ENCODE measurements around the gene WDR93. TPM values are rescaled to one million over a fixed set of nuclear protein-coding genes. Genes with fewer than 3 reads are reported as not detected.

Gene WDR93
- polyA plus RNA-seq, 3 donors: not detected

- Histone ChIP-seq H3K79me2 (ENCODE audit: insufficient read depth, low read length) (no peaks in the 10 kb centered on the region), H2AFZ (ENCODE audit: insufficient read depth, low read depth, low read length, poor library complexity, severe bottlenecking) (no peak within 1 kb of the TSS), H3K36me3 (replicated peaks in 1 of 2; ENCODE audit: control insufficient read depth in 1 of 2, insufficient read depth in 2 of 2, low read length in 2 of 2) (no peaks in the 10 kb centered on the region), H3K27me3 (ENCODE audit: control insufficient read depth in 2 of 2, insufficient read depth in 2 of 2, low read length in 2 of 2) (no peaks in the 10 kb centered on the region), H4K20me1 (ENCODE audit: insufficient read depth, low read length) (no peaks in the 10 kb centered on the region), H3K4me2 (replicated peaks; ENCODE audit: extremely low read depth, low read length, poor library complexity, severe bottlenecking) (no peak within 1 kb of the TSS), H3K4me1 (ENCODE audit: control insufficient read depth in 1 of 2, insufficient read depth in 2 of 2, low read length in 2 of 2) (no peaks in the 10 kb centered on the region), H3K4me3 (replicated peaks in 1 of 3; ENCODE audit: low read depth in 2 of 3, low read length in 3 of 3) (no peak within 1 kb of the TSS), H3K9ac (ENCODE audit: insufficient read depth, low read length, poor library complexity, severe bottlenecking) (no peak within 1 kb of the TSS), H3K9me3 (replicated peaks in 1 of 2; ENCODE audit: control insufficient read depth in 1 of 2, insufficient read depth in 1 of 2, low read length in 2 of 2) (no peaks in the 10 kb centered on the region), H3K27ac (ENCODE audit: low read depth in 1 of 2, low read length in 2 of 2) (no peak within 1 kb of the TSS)
- peaks cover 2% of the 10 kb centered on the region in 3 donors for H3K27me3 Mint-ChIP-seq (ENCODE audit: low read depth in 3 of 3)
- no peak for TF ChIP-seq CTCF (IDR thresholded peaks at IDR 0.05)
- no peak for DNase-seq
- intact Hi-C loops (cut with micrococcal nuclease): no loop called here
- H3K4me1 Mint-ChIP-seq: no peaks in the 10 kb centered on the region
- peaks cover 0 to 6% of the 10 kb centered on the region in 2 donors for H3K36me3 Mint-ChIP-seq
- H3K4me3 Mint-ChIP-seq: peak within 1 kb of the TSS in 1 of 2 donors; percentile 28
- no peak within 1 kb of the TSS for H3K27ac Mint-ChIP-seq
- 92% methylated on average over 2 of the region's 2 CpGs for WGBS (ENCODE audit: insufficient coverage)
- no peaks in the 10 kb centered on the region for H3K9me3 Mint-ChIP-seq
These were observed 11.4 kb upstream of the WDR93 start, which contains the start of gene PLIN1 for GRCh38 chr15:89679212-89679611. PLIN1 (minus strand) TSS chr15:89679367; CDS start chr15:89677489, 1,878 bp downstream.

GRCh38 chr15:89680282-89680873 is 10.2 kb upstream of the WDR93 start:
- no peak for DNase-seq
- H3K27me3 ChIP-seq (ENCODE audit: control insufficient read depth in 2 of 2, insufficient read depth in 2 of 2, low read length in 2 of 2): no peaks in the 10 kb centered on the region
- H3K27ac ChIP-seq (ENCODE audit: low read depth in 1 of 2, low read length in 2 of 2): no peak overlapping the region
- 13% methylated on average over 1 of the region's 5 CpGs for whole genome bisulfite sequencing (ENCODE audit: insufficient coverage)
- no peaks in the 10 kb centered on the region for H3K9me3 Mint-ChIP-seq
- no peaks in the 10 kb centered on the region for H4K20me1 ChIP-seq (ENCODE audit: insufficient read depth, low read length)
- H3K4me3 ChIP-seq (replicated peaks in 1 of 3; ENCODE audit: low read depth in 2 of 3, low read length in 3 of 3): no peak overlapping the region
- no peaks in the 10 kb centered on the region for H3K36me3 ChIP-seq (replicated peaks in 1 of 2; ENCODE audit: control insufficient read depth in 1 of 2, insufficient read depth in 2 of 2, low read length in 2 of 2)
- no peaks in the 10 kb centered on the region for H3K4me1 ChIP-seq (ENCODE audit: control insufficient read depth in 1 of 2, insufficient read depth in 2 of 2, low read length in 2 of 2)
- peaks cover under 1 to 6% of the 10 kb centered on the region in 2 donors for H3K36me3 Mint-ChIP-seq
- H3K79me2 ChIP-seq (ENCODE audit: insufficient read depth, low read length): no peaks in the 10 kb centered on the region
- peak overlapping the region in 1 of 7 donors; percentile 29 for H3K27ac Mint-ChIP-seq
- H3K9me3 ChIP-seq (replicated peaks in 1 of 2; ENCODE audit: control insufficient read depth in 1 of 2, insufficient read depth in 1 of 2, low read length in 2 of 2): no peaks in the 10 kb centered on the region
- TF ChIP-seq CTCF (IDR thresholded peaks at IDR 0.05): no peak
- H3K4me2 ChIP-seq (replicated peaks; ENCODE audit: extremely low read depth, low read length, poor library complexity, severe bottlenecking): no peak overlapping the region
- intact Hi-C loops (cut with micrococcal nuclease): no loop called here
- H3K9ac ChIP-seq (ENCODE audit: insufficient read depth, low read length, poor library complexity, severe bottlenecking): no peak overlapping the region
- H3K4me1 Mint-ChIP-seq: no peaks in the 10 kb centered on the region
- no peak overlapping the region for H3K4me3 Mint-ChIP-seq
- peaks cover 0 to 2% (median 2%) of the 10 kb centered on the region in 3 donors for H3K27me3 Mint-ChIP-seq (ENCODE audit: low read depth in 3 of 3)
- H2AFZ ChIP-seq (ENCODE audit: insufficient read depth, low read depth, low read length, poor library complexity, severe bottlenecking): no peak overlapping the region

Measured in CD14-positive monocyte (primary cell).